ENCODE results near the gene KPRP.

Gene KPRP

GRCh38 chr1:152757747-152758146 lies at the start of gene KPRP:
Gene KPRP (plus strand): TSS chr1:152758025. CDS start chr1:152759589, 1,564 bp downstream.
- no peak for DNase-seq

DNA sequence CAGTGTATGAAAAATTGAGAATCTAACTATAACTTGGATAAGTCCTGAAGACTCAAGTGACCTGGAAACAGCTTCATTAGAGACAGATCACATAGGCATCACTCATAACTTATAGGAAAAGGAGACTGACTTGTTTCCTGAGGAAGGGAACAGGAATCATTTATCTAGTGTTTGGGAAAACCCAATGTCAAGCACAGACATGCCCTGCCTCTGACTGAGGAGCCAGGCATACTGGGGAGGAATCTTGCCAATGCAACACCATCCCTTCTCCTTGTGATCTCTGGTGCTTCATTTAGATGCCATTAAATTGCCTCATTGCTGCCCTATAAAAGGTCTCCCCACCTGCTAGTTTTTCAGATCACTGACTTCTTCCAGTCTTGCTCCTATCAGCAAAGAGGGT lies 39.6 kb upstream of the KPRP start:
- DNase-seq: no peak

DNA sequence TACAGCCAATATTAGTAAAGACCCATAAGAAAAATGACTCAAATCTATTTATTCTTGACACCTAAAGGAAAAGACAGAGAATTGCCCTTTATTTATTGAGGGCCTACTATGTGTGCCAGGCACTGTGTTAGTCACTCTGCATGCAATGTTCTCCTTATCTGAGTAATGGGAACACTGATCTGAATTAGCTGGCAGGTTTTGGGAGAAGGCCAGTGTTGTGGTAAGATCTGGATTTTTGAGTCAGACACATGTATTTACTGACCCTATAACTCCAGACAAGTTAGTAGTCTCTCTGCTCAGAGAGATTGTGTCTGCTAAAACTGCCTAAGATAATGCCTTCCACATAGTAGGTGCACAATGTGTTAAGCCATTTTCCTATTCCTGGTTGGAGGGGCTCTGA lies 32.6 kb upstream of the KPRP start:
- DNase-seq: no peak

DNA sequence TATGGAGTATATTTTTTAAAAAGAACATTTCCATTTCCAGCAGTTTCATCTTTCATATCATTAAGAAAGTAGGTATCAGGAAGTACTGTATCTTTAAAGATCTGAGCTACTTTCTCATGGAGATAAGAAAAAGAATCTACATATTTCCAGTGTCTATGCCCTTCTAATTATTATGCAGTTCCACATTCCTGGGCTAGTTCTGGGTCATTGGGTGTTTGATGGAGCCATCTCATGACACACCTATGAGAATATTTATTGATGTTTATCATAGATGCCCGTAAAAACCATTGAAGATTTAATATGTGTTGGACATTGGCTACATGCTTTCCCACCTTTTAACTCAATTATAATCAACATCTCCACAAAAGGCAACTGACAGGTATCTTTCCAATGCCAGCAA lies 28.8 kb upstream of the KPRP start:
- no peak for DNase-seq

GRCh38 chr1:152735648-152736047 lies 22.2 kb upstream of the KPRP start:
- DNase-seq: no peak

DNA sequence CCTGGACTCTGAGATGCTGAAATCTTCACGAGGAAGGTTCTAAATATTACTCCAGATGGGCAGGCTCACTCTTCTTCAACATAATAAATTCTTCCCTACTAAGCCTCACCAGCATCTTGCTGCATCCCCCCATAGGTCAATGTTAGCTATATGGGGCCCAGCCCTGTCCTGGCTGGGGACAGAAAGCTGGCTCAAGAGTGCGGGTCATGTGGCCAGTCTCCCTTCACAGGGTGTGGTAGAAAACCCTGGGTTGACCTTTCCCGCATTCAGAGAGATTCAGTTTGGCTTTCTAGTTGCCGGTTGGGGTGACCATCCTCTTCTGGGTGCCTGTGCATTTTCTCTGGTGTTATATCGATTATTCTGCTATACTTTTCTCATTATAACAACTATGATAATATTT lies 19.8 kb upstream of the KPRP start:
- no peak for DNase-seq

- DNase-seq: no peak
These were observed 18.0 kb upstream of the KPRP start for GRCh38 chr1:152739841-152740240.

GRCh38 chr1:152741656-152742055 lies 16.2 kb upstream of the KPRP start:
- no peak for DNase-seq

DNA sequence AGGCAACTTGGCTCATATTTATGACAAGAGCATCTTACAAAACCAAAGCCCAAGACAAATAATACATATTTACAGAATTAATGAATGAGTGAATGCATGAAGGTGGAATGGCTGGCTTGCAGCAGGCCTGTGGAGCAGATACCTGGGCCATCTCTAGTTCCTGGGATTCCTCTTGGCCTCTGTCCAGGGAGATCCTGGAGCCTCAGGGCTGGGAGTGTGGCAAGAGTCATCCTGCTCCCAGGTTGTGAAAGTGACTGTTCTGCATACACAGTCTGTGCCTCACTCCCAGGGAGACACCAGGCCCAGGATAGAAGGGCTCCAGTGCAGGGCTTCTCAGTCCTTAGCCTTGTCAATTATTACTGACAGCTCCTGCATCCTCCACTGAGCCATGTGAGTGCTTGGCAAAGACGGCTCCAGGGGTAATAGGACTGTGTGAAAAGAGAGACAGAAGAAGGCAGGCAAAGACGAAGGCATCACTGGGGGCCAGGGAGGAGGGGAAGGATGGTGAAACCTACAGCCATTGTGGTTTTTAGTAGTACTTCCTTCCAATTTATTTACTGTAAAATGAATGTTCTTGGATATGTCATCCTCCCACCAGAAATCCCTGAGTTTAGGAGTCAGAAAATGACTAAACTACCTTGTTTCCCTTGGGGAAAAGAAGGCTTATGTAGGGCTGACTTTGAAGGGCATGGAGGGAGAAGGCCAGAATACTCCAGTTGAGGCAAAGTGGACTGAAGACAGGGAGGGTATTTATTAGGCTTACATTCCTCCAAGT lies 14.3 kb upstream of the KPRP start:
- no peak for DNase-seq

DNA sequence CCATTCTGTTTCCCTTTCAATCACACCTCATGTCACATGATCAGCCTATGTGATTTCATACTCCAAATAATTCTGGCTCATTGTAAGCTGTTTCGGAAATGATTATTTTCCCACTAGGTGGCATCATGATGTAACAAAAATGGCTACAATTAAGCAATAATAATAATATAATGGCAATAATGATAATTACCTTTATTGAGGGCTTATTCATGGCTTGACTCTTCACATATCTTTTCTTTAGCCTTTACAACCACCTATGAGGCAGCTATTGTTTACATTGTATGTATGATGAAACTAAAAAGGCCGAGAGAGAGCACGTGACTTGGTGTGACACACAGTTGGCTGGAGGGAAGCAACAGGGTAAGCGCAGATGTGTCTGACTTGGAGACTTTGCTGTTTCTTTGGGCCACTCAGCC lies 12.5 kb upstream of the KPRP start:
- DNase-seq: no peak

- DNase-seq: no peak
These were observed 11.9 kb upstream of the KPRP start for GRCh38 chr1:152745765-152746444.

DNA sequence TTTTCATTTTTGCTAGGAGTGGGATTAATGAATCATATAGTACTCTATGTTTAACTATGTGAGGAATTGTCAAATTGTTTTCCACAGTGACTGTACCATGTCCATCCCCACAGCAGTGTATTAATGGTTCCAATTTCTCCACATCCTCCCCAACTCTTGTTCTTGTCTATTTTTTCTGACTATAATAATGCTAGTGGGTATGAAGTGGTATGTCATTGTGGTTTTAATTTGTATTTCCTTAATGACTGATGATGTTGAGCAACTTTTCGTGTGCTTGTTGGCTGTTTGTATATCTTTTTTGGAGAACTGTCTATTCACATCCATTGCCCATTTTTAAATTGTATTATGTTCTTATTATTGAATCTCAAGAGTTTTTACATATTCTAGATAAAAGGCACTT lies 10.0 kb upstream of the KPRP start:
- DNase-seq: no peak

- DNase-seq: no peak
These were observed 5.6 kb upstream of the KPRP start for GRCh38 chr1:152752225-152752624.

GRCh38 chr1:152753586-152753985 lies 4.2 kb upstream of the KPRP start:
- no peak for DNase-seq

GRCh38 chr1:152756872-152757271 lies 953 bp upstream of the KPRP start:
- no peak for DNase-seq

GRCh38 chr1:152758636-152759035 lies 811 bp downstream of the KPRP start:
- DNase-seq: no peak

DNA sequence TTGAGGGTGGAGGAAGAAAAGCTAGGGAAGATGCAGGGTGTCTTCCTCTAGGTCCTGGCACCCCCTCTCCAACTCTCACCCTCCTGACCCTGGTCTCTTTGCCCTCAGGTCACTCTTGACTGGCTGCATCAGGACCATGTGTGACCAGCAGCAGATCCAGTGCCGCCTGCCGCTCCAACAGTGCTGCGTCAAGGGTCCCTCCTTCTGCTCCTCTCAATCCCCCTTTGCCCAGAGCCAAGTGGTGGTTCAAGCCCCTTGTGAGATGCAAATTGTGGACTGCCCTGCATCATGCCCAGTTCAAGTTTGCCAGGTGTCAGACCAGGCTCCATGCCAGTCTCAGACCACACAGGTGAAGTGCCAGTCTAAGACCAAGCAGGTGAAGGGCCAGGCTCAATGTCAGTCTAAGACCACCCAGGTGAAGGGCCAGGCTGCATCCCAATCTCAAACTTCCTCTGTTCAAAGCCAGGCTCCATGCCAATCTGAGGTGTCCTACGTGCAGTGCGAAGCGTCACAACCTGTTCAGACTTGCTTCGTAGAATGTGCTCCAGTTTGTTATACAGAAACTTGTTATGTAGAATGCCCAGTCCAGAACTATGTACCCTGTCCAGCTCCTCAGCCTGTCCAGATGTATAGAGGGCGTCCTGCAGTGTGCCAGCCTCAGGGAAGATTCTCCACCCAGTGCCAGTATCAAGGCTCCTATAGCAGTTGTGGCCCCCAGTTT lies 1.8 kb downstream of the KPRP start:
- no peak for DNase-seq

- DNase-seq: no peak
These were observed 2.8 kb downstream of the KPRP start for GRCh38 chr1:152760551-152761190.

DNA sequence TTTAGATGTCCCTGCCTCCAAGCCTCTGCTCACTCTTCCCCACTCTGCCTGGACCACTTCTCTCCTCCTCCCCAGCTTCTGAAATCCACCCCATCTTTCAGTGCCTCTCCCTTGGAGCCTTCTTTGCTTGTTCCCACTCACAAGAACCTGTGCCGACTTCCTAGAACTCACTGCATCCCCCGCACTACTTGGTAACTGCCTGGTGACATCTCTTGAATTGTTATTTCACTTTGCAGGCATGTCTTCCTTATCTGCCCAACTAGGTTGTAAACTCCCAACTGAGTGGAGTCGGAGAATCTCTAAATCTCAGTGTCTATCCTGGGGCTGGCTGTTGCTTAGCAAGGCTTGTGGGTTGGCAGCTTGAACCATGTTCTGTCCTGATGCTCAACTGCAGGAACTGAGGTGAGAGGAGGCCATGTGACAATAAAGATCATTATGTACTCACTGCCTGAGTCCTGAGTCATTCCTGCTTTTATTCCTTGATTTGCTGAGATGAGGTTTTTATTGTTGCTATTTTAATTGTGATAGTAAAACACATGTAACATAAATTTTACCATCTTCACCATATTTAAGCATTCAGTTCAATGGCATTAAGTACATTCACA lies 3.9 kb downstream of the KPRP start:
- no peak for DNase-seq

DNA sequence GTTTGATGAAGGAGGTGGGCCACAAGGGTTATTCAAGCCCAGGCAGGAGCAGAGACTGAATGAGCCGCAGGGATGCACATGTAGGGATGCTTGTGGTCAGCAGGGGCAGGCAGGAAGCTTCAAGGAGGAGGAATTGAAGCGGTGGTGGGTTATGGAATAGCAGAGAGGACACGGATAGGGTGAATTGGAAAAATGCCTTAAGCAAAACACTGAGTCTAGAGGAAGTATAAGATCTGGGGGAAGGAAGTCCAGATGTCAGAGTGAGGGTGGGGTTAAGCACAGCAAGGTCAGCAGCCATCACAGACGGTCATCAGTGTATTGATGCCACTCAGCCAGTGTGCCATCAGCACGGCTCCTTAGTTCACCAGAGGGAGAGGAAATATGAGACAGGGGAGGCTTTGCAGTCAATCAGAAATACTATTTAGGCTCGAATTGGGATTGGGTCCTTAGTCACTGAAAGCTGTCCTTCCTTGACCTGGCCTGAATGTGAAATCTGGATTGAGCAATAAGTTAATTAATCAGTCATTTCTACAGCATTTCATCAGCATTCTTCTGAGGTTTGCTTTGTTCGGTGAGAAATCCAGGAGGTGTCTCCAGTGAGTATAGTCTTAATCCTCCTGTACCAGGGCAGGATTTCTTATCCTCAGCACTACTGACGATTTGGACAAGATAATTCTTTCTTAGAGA lies 11.2 kb downstream of the KPRP start:
- no peak for DNase-seq

DNA sequence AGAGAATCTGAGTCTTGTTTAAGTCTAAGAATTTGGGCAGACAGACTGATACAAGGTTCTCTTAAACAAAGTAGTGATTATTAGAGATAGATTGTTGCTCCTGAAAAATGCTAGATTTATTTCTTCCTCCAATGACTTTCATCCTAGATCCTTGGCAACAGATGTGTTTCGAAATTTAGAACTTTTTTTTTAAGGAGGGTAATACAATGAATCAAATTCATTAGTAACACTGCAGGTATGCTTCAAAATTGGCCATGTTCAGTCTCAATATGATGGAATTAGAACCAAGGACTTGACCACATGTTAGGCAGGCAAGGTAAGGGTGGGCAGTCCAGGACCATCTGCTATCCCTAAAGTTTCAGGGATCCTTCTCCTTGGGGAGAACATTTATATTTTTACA lies 12.6 kb downstream of the KPRP start:
- DNase-seq: no peak

DNA sequence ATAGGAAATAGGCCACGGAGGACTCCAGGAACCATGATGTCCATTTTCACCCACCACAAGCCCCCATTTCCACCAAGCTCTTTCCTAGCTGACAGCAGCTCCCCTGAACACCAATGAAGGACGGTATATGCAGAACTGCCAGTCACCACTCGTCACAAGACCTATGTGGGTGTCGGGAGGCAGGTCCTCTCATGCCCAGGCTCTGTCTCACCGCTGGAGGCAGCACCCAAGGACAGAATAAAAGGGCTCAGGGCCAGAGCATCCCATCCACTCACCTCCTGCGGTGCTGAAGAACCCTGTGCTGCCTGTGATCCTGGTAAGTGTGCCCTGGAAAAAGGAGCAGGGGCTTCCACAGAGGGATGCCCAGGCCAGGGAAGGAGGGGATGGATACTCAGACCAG lies 17.1 kb downstream of the KPRP start, which contains the start of gene LCE1F:
Gene LCE1F (plus strand): TSS at position 266 of the 400 bp plus-strand sequence. CDS start 1,232 bp downstream, outside the sequence.
- no peak for DNase-seq

Measured in stimulated activated CD4-positive, alpha-beta T cell treated with anti-CD3 and anti-CD28 coated beads, Interleukin-4, amount 100 ng/mL, for 1 hour (primary cell).